SW 1271 (cell line): ENCODE results near the gene CADPS.

ENCODE experiments used
- DNase-seq, 2 experiments: peaks; one replicate each; lab custom pipeline; 2025; lab: John Stamatoyannopoulos, UW

Gene CADPS

GRCh38 chr3:62632510-62633294 is 242.5 kb downstream of the CADPS start:
- peak in 1 of 2 experiments; percentile 10 for DNase-seq

GRCh38 chr3:62631488-62631887 is 243.7 kb downstream of the CADPS start:
- DNase-seq, result no peak

- no peak for DNase-seq
Observed at GRCh38 chr3:62630664-62631063, 244.6 kb downstream of the CADPS start.

GRCh38 chr3:62625268-62625667 is 249.9 kb downstream of the CADPS start:
- DNase-seq, result no peak

DNA sequence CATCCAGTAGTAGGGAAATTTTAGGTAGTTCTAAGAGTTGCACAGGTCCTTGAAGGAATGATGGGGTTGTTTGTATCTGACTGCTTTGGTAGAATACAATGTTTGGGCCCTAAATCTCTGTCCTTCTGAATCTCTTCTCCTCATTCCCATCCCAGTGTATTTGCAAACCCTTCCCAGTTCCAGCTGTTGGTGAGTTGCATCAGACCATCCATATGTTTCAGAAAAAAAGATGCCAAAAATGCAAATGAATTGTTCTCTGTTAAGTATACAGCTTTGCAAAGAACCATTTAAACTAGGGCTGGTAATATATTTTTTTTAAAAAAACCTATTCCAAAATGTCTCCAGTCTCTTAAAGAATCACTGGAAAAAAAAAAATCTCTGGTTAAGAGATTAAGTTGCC is 251.0 kb downstream of the CADPS start:
- DNase-seq, result no peak

DNA sequence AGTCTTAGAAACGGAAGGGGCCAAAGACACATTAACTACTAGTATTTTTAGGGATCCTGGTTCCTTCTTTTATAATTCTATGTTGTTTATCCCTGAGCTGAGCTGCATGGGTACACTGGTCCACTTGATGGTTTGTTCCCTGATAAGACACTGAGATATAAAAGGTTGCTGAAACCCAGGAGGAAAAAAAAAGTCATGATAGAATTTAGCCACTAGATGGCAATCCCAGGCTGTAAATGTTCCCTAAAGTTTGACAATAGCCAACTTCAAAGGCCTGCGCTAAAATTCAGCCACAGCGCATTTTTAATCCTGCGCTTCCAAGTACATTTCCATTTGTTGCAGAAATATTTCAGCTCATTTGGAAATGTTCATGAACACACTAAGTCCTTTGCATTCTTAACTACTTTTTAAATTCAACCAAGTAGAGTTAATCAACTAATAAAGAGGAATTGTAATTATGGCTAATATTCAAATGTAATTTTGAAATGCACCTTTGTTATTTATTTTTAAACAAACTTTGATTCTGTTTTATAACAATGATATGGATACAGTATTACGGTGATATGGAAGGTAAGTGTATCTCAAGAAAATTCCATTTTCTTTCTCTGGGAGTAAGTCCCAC is 252.6 kb downstream of the CADPS start:
- DNase-seq, result peak; percentile 8 to 54

DNA sequence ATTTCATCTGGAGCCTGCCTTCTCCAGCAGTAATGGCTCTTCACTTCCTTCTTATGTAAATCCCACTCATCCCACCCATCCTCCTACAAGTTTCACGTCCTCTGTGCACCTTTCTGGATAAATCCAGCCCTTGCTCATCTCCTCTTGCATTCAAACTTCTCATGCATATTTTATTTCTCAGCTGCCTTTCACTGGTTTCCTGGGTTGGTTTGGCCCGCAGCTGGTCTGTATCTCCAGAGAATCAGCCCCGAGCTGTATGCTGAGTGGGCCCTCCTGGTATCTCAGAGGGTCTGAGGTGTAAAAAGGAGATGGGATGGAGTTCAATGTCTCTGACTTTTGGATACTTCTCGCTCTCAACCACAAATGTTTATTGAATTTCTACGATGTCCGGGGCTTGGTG is 253.3 kb downstream of the CADPS start:
- DNase-seq, result no peak

GRCh38 chr3:62621176-62621575 is 254.0 kb downstream of the CADPS start:
- DNase-seq, result no peak

- DNase-seq, result no peak
Observed at GRCh38 chr3:62615258-62615849, 259.9 kb downstream of the CADPS start.

- no peak for DNase-seq
Observed at GRCh38 chr3:62614527-62614926, 260.7 kb downstream of the CADPS start.

DNA sequence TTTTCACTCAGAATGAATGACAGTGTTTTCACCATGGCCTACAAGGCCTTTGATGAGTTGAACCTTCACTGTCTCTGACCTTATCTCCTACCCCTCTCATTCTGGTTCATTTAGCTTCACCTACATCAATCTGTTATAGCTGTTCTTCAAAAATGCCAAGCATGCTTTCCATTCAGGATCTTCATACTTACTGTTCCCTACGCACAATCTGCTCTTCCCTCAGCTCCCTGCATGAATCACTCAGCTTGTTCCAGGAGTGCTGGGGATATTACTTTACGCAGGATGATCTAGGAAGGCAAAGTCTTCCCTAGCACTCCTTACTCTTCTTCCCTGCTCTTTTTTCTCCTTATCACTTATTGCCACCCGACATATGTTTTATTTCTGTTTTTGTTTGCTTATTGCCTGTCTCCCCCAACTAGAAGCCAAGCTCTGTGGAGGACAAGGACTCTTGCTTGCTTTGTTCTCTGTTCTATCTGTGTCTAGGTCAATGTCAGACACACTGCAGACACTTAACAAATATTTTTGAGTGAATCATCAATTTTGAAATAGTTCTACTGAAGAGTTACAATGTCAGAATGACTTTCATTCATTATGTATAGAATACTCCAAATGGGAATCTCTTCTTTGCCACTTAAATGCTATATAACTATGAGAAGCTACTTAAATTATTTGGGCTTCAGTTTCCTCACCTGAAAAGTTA is 263.5 kb downstream of the CADPS start:
- no peak for DNase-seq

DNA sequence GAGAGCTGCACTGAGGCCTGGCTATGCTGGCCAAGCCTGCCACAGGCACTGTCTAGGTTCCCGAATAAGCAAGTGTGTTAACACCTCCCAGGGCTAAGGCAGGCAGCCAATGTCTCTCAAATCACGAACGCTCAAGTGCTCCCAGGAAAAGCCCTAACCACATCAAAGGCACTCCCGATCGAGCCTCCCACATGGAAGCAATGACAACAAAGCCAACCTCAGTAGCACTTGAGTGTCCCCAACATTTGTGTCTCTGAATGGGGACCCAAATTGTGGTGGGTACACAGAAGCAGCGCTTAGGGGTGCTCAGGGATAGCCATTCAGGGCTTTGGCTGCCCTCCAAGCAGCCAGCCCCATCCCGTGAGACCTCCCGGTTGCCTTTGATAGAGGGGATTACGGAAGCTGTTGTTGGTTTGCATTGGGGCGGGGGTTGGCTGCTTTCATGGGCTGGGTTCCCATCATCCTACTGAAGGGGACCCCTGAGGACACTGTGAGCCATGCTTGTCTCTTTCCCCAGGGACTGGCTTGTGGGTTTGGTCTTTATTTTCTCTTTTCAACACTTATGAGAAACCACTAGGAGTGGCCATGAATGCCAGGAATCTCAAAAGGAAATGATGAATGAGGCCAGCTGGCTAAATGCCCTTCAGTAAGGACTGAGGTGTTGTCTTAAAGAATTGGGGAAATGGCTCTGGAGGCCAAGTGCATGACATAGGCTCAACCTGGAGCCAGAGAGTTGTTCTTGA is 267.8 kb downstream of the CADPS start:
- DNase-seq, result peak in 1 of 2 experiments; percentile 37

GRCh38 chr3:62605413-62606068 is 269.7 kb downstream of the CADPS start:
- DNase-seq, result no peak

DNA sequence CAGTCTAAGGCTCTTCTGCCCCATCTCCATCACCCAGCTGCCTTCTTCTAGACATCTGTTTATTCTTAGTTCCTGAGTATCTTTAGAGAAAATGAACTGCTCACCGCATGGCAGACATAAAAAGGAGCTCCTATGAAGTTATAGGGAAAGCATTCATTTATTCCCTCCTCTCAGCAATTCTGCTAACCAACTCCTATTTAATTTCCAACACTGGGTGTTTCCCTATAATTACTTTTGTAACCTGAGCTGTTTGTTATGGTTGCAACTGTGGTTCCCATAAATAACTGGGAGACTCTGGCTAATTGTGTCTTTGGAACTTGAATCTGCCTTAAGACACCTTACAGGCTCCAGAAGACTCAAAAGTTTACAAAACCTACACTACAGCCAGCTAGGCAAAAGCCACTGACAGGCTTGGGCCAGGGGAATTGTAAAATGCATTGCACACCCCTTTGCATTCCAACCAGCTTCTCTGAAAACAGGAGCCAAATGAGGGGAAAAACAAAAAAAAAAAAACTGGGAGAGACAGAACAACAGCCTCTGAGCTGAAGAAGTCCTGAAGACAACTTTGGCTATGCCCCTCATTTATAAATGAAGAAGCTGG is 270.4 kb downstream of the CADPS start:
- no peak for DNase-seq

DNA sequence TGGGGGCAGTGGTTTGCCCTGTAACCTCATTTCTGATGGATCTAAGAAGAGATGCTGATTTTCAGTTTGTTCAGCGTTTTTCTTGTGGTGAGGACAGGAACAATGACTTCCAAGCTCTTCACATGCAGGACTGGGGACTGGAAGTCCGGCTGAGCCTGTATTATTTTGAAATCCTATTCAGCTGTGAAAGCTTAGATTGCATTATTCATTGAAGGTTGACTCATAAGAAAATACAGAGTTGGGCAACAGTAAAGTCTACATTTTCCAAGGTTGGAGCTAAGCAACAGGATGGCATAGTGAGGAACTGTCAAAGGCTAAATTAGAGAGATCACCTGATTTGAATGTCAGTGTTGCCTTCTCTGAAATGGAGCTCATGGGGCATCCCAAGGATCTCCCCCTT is 270.9 kb downstream of the CADPS start:
- peak; percentile 12 to 77 for DNase-seq

DNA sequence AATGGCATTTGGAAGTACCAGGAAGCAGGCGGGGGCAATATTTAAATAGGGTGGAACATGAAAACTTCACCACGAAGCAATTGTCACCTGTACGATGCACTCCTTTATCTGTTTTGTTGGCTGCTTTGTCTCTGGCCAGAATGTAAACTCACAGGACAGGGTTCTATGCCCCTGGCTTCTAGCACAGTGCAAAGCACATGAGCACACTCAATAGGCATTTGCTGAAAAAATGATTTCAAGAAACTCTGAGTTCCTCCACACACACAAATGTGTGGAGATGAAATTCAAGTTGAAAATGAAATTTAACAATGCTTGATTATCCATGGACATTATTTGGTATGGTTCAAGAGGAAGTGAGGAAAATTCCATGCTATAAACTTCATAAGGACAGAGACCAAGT is 272.2 kb downstream of the CADPS start:
- no peak for DNase-seq

DNA sequence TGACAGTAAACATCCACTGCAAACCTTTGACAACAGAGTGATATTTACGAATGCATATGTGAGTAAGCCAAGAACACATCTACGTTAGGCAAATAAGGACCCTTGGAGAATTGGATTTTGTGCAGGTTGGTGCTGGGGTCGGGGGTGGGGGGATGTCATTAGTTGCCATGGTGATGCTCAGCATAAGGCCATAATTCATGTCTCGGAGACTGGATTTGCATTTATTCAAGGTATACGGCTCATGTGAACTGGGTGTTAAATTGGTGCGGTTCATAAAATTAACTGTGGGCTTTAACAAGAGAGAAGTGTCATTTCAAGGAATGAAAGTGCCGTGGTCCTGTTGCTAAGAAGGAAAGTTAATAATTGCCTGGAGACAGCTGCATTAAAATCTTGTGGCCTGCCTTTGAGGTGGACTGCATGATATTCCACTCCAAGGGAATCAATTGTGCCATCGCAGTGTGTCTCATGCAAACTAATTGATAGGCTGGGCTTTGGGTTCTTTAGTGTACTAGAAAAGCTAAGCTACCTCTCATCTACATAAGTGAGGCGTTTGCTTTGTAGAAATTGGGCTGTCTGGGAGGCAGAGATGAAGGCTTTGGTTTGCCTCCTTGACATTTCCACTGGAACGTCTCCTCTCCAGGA is 273.0 kb downstream of the CADPS start:
- DNase-seq, result no peak

GRCh38 chr3:62601238-62602070 is 273.8 kb downstream of the CADPS start:
- no peak for DNase-seq

DNA sequence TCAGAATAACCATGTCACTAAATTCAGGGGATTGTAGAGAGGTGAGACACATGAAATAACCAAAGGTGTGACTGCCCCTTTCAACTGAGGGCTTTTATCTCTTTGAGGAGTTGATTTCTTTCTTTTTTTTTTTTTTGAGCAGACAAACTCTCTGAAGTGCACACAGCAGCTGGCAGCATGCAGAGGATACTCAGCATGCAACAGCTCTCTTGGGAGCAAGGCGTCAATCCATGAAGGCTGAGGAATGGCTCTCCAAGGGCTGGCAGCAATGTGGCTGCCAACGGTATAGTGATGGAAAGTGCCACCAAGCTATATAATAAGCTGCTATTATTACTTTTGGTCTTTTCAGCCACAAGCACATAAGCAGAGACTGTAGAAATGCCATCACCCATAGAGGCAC is 275.2 kb downstream of the CADPS start:
- no peak for DNase-seq

DNA sequence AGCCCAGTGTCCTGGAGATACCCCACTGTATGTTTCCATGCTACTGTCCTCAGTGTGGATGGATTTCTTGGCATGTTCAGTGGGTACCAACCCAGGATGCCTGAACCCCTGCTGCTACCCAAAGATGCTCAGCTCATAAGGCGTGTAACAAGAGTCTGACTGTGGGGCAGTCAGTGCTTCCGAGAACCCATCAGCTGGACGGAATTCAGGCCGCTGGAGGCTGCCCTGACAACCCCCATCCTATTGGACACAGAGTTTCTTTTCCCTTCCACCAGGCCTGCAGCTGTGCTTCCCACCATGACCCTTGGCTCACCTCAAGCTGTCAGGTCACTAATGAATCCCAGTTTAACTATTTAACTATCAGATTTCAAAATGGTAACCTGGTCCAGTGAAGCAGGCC is 277.7 kb downstream of the CADPS start:
- DNase-seq, result no peak
